LNCaP clone FGC (cell line): Measurements from ENCODE around the gene BAG5.

Experiments used
- DNase-seq: peaks from one replicate; pipeline ENCODE4 v3.0.0-alpha.2; 2011; ENCODE audit warnings: low read depth
- H3K4me3 ChIP-seq: 2 replicates; pipeline ENCODE4 v1.5.1; 2011; ENCODE audit warnings: mild to moderate bottlenecking, low read depth, low read length, control low read depth
- CTCF ChIP-seq: IDR thresholded peaks from 2 replicates; pipeline ENCODE4 v1.5.1; 2012; ENCODE audit warnings: mild to moderate bottlenecking; ENCODE audit not compliant: control insufficient read depth, insufficient read depth; ENCODE audit errors: extremely low read depth

Gene BAG5

GRCh38 chr14:103578401-103579075 is 16.1 kb upstream of the BAG5 start:
- no peak for TF ChIP-seq CTCF
- DNase-seq = no peak
- H3K4me3 ChIP-seq = no peak overlapping the region

- TF ChIP-seq CTCF = no peak
- DNase-seq = peak; percentile 90
- no peak overlapping the region for H3K4me3 ChIP-seq
Observed at GRCh38 chr14:103576371-103577024, 14.0 kb upstream of the BAG5 start.

- no peak for TF ChIP-seq CTCF
- no peak for DNase-seq
- H3K4me3 ChIP-seq = no peak overlapping the region
Observed at GRCh38 chr14:103574707-103575285, 12.3 kb upstream of the BAG5 start.

GRCh38 chr14:103574104-103574503 is 11.6 kb upstream of the BAG5 start:
- no peak for TF ChIP-seq CTCF
- no peak for DNase-seq
- H3K4me3 ChIP-seq = no peak overlapping the region

GRCh38 chr14:103569408-103569807 is 7.0 kb upstream of the BAG5 start:
- no peak overlapping the region for H3K4me3 ChIP-seq
- DNase-seq = no peak
- no peak for TF ChIP-seq CTCF

GRCh38 chr14:103568952-103569351 is 6.5 kb upstream of the BAG5 start:
- no peak overlapping the region for H3K4me3 ChIP-seq
- DNase-seq = no peak
- no peak for TF ChIP-seq CTCF
